Naive thymus-derived CD4-positive, alpha-beta T cell (primary cell): ENCODE data around the gene RHOG. TPM values are rescaled to one million over a fixed set of nuclear protein-coding genes. Genes with fewer than 3 reads are reported as not detected.

Experiments
- ATAC-seq: fragments of 150-1000 bp; cut with Tn5 transposase; 2 replicates; pipeline ENCODE4 v1.10.0; 2021; ENCODE audit warnings: mild to moderate bottlenecking, moderate library complexity
- CTCF ChIA-PET: fragments of 350-600 bp; sonication (Branson Sonifier 250); formaldehyde crosslinking; loops from one replicate; lab custom pipeline; 2021; ENCODE audit warnings: antibody characterized with exemption; lab: Charles Lee
- POLR2A ChIA-PET: fragments of 350-600 bp; sonication (Branson Sonifier 250); formaldehyde crosslinking; loops from one replicate; lab custom pipeline; 2021; ENCODE audit warnings: antibody characterized with exemption, inconsistent platforms; lab: Charles Lee
- DNase-seq, 9 donors: peaks; one replicate each; pipeline versions ENCODE4 v3.0.0 to v3.0.0-alpha.2; 2020 to 2022; ENCODE audit warnings: mixed read lengths in 1 of 9
- H3K27ac ChIP-seq: one replicate; pipeline ENCODE4 v1.7.0; 2013; ENCODE audit warnings: mild to moderate bottlenecking, low read depth, low read length, moderate library complexity
- H3K27me3 ChIP-seq, 2 donors: one replicate each; pipeline ENCODE4 v1.7.0; 2013; ENCODE audit warnings: low read length in 2 of 2, mild to moderate bottlenecking in 2 of 2, moderate library complexity in 2 of 2; ENCODE audit not compliant: control insufficient read depth in 2 of 2, insufficient read depth in 2 of 2
- H3K36me3 ChIP-seq, 3 experiments: 1 replicate in 2 of 3; 2 replicates in 1 of 3; pipeline ENCODE4 v1.7.0; 2013; ENCODE audit warnings: low read length in 3 of 3, mild to moderate bottlenecking in 3 of 3, moderate library complexity in 1 of 3; ENCODE audit not compliant: insufficient read depth in 3 of 3, control insufficient read depth in 2 of 3
- H3K4me1 ChIP-seq, 2 donors: one replicate each; pipeline ENCODE4 v1.7.0; 2013; ENCODE audit warnings: low read length in 2 of 2, mild to moderate bottlenecking in 2 of 2, moderate library complexity in 1 of 2; ENCODE audit not compliant: control insufficient read depth in 2 of 2, insufficient read depth in 2 of 2
- H3K4me3 ChIP-seq: 2 replicates; pipeline ENCODE4 v1.7.0; 2013; ENCODE audit warnings: mild to moderate bottlenecking, low read length
- H3K9me3 ChIP-seq, 3 experiments: 1 replicate in 2 of 3; 2 replicates in 1 of 3; pipeline ENCODE4 v1.7.0; 2013; ENCODE audit warnings: low read length in 3 of 3; ENCODE audit not compliant: control insufficient read depth in 2 of 3
- H3K27ac Mint-ChIP-seq, 9 donors: one replicate each; pipeline ENCODE4 v1.8.0; 2020 to 2022; ENCODE audit warnings: mixed read lengths in 9 of 9, mild to moderate bottlenecking in 8 of 9, moderate library complexity in 5 of 9, inconsistent platforms in 2 of 9
- H3K27me3 Mint-ChIP-seq, 5 donors: one replicate each; pipeline ENCODE4 v1.8.0; 2021 to 2022; ENCODE audit warnings: mixed read lengths in 5 of 5, mild to moderate bottlenecking in 1 of 5
- H3K36me3 Mint-ChIP-seq, 5 donors: one replicate each; pipeline ENCODE4 v1.8.0; 2020 to 2022; ENCODE audit warnings: mixed read lengths in 5 of 5, mild to moderate bottlenecking in 3 of 5, inconsistent platforms in 1 of 5
- H3K4me1 Mint-ChIP-seq, 7 donors: one replicate each; pipeline ENCODE4 v1.8.0; 2020 to 2022; ENCODE audit warnings: mixed read lengths in 7 of 7, mild to moderate bottlenecking in 3 of 7, inconsistent platforms in 1 of 7
- H3K4me3 Mint-ChIP-seq, 10 donors: one replicate each; pipeline ENCODE4 v1.8.0; 2020 to 2022; ENCODE audit warnings: mild to moderate bottlenecking in 10 of 10, mixed read lengths in 10 of 10, moderate library complexity in 6 of 10, inconsistent platforms in 2 of 10
- H3K9me3 Mint-ChIP-seq, 11 donors: one replicate each; pipeline ENCODE4 v1.8.0; 2020 to 2022; ENCODE audit warnings: mixed read lengths in 11 of 11, mild to moderate bottlenecking in 4 of 11, inconsistent platforms in 1 of 11, moderate library complexity in 1 of 11
- intact Hi-C, 2 donors: fragments of 100-400 bp; cut with micrococcal nuclease; formaldehyde crosslinking; loops; one replicate each; pipeline ENCODE4 v1.15.1; 2023
- polyA plus RNA-seq, 2 donors: library from polyadenylated mRNA; unstranded; fragments of 300-500 nt; fragmentation: Illumina TruSeq; gene quantifications; one replicate each; pipeline ENCODE4 v1.2.3, GENCODE V29; 2021
- total RNA-seq, 6 experiments: library from RNA in 5 of 6; stranded (reverse) in 5 of 6; gene quantifications; 1 replicate in 5 of 6; 2 replicates in 1 of 6; pipeline ENCODE4 v1.2.3 and lab custom pipeline; 2021 to 2026

Gene RHOG
- total and polyA plus RNA-seq, 7 experiments from 2014 or later, result 89.4 to 220 (median 133) TPM

DNA sequence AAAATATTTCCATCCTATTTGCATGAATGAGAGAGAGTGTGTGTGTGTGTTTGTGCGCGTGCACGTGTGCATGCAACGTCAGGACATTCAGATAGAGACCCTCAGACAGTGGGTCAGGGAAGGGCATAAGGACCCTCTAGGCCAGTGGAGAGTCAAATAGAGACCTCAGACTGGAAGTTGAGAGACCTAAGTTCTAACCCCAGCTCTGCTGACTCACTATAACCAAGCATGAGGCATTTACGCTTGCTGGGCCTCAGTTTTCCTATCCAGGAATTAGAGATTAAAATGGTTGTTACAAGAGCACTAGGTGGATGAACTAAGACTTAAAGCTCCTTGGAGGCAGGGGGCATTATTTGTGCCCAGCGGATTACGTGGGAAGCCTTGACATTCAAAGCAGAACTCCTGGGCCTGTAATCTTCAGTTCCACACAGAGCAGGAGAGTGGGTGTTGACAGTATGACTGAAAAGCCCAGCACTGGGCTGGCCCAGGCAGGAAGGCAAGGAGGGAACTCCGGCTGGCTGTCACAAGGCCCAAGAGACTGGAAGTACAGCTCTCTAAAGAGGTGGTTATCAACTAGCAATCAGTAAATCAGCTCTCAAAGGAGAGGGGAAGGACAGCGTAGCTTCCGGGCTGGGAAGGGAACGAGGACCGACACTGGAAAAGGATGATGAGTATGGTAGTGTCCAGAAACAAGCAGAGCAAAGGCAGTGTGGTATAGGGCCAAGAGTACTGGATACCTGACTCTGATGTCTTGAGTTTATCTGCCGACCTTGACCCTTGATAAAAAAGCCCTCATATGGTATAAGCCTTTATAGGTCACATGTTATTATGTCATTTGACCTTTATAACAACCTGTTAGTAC is 9.2 kb downstream of the RHOG start:
- ChIA-PET POLR2A (interaction anchor here (0.6 to 17.9 kb wide), 9 partner anchors 8 to 241 kb away, joined by 3 to 399 read pairs (median 3); partner anchors contain the start of genes RHOG and STIM1), CTCF (interaction anchor here (1.0 to 1.8 kb wide), 3 partner anchors 8 to 241 kb away, joined by 3 to 5 read pairs (median 3); no protein-coding TSS in a partner anchor)
- H3K9me3 Mint-ChIP-seq, result peaks cover 0 to 2% (median 0%) of the 10 kb centered on the region in 11 donors
- no peaks in the 10 kb centered on the region for H3K9me3 ChIP-seq
- no peaks in the 10 kb centered on the region for H3K27me3 Mint-ChIP-seq
- DNase-seq (no peak), ATAC-seq (peak; percentile 61)
- no peak overlapping the region for H3K4me3 ChIP-seq
- no peaks in the 10 kb centered on the region for H3K27me3 ChIP-seq
- H3K27ac ChIP-seq, result peak overlapping the region; percentile 53
- H3K4me1 Mint-ChIP-seq, result peaks cover 61 to 82% (median 70%) of the 10 kb centered on the region in 7 donors
- peaks cover 2 to 54% (median 2%) of the 10 kb centered on the region in 3 experiments for H3K36me3 ChIP-seq
- intact Hi-C loops, result no loop called here
- H3K4me1 ChIP-seq, result peaks cover 54 to 66% of the 10 kb centered on the region in 2 donors
- H3K36me3 Mint-ChIP-seq, result peaks cover 3 to 37% (median 30%) of the 10 kb centered on the region in 5 donors
- peak overlapping the region; percentile 57 to 99 (median 93) for H3K27ac Mint-ChIP-seq
- peak overlapping the region; percentile 59 to 94 (median 73) for H3K4me3 Mint-ChIP-seq

DNA sequence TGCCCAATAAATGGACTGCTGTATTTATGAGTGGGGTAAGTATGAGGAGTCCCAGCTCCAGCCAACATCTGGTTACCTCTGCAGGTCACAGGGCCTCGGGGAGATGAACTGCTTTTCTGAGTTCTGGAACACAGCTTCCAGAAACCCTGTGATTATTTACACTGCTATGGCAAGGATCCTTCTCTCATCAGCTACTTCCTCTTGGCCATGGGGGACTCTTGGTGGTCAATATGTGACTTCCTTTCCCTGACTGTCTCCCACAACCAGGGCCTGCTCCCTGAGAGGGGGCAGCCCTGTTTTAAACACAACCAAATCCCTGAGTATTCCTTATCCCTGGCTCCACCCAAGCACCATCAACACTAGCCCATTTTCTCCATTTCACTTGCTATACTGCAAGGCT is 10.0 kb downstream of the RHOG start:
- Histone ChIP-seq H3K9me3 (no peaks in the 10 kb centered on the region), H3K27ac (peak overlapping the region; percentile 53), H3K27me3 (no peaks in the 10 kb centered on the region), H3K4me3 (no peak overlapping the region), H3K36me3 (peaks cover 2 to 63% (median 5%) of the 10 kb centered on the region in 3 experiments), H3K4me1 (peaks cover 48 to 61% of the 10 kb centered on the region in 2 donors)
- intact Hi-C loops, result no loop called here
- Mint-ChIP-seq H3K9me3 (peaks cover 0 to 2% (median 0%) of the 10 kb centered on the region in 11 donors), H3K27ac (peak overlapping the region; percentile 50 to 99 (median 93)), H3K4me3 (peak overlapping the region in 4 of 10 donors; percentile 39 to 92 (median 80)), H3K36me3 (peaks cover 3 to 38% (median 33%) of the 10 kb centered on the region in 5 donors), H3K4me1 (peaks cover 59 to 82% (median 75%) of the 10 kb centered on the region in 7 donors), H3K27me3 (no peaks in the 10 kb centered on the region)
- DNase-seq (no peak), ATAC-seq (no peak)
- CTCF ChIA-PET, result interaction anchor here (1.8 kb wide), 1 partner anchor 9 kb away, joined by 5 read pairs; no protein-coding TSS in a partner anchor
- POLR2A ChIA-PET, result interaction anchor here (0.9 to 17.9 kb wide), 6 partner anchors 8 to 242 kb away, joined by 3 to 399 read pairs (median 6); partner anchors contain the start of genes RHOG and STIM1

GRCh38 chr11:3830088-3830487 is 10.7 kb downstream of the RHOG start:
- H3K27ac ChIP-seq, result peak overlapping the region; percentile 53
- no peak overlapping the region for H3K4me3 Mint-ChIP-seq
- peaks cover 52 to 82% (median 74%) of the 10 kb centered on the region in 7 donors for H3K4me1 Mint-ChIP-seq
- H3K9me3 ChIP-seq, result no peaks in the 10 kb centered on the region
- peak overlapping the region; percentile 33 to 99 (median 91) for H3K27ac Mint-ChIP-seq
- no peaks in the 10 kb centered on the region for H3K27me3 ChIP-seq
- ChIA-PET POLR2A (interaction anchor here (1.0 to 17.9 kb wide), 3 partner anchors 10 to 64 kb away, joined by 7 to 399 read pairs (median 11); partner anchors contain the start of genes RHOG and STIM1), CTCF (interaction anchor here (1.8 kb wide), 1 partner anchor 10 kb away, joined by 5 read pairs; no protein-coding TSS in a partner anchor)
- peaks cover 0 to 32% (median 27%) of the 10 kb centered on the region in 5 donors for H3K36me3 Mint-ChIP-seq
- H3K4me1 ChIP-seq, result peaks cover 42 to 61% of the 10 kb centered on the region in 2 donors
- DNase-seq, result no peak
- H3K9me3 Mint-ChIP-seq, result peaks cover 0 to 2% (median 0%) of the 10 kb centered on the region in 11 donors
- ATAC-seq, result no peak
- H3K4me3 ChIP-seq, result no peak overlapping the region
- peaks cover 2 to 62% (median 5%) of the 10 kb centered on the region in 3 experiments for H3K36me3 ChIP-seq
- intact Hi-C loops, result no loop called here
- no peaks in the 10 kb centered on the region for H3K27me3 Mint-ChIP-seq

GRCh38 chr11:3827434-3828186 is 13.1 kb downstream of the RHOG start:
- H3K4me1 Mint-ChIP-seq, result peaks cover 37 to 73% (median 67%) of the 10 kb centered on the region in 7 donors
- peaks cover 0 to 24% (median 20%) of the 10 kb centered on the region in 5 donors for H3K36me3 Mint-ChIP-seq
- no peak overlapping the region for H3K4me3 Mint-ChIP-seq
- ChIA-PET POLR2A (interaction anchor here (0.6 to 17.9 kb wide), 7 partner anchors 7 to 62 kb away, joined by 3 to 399 read pairs (median 6); partner anchors contain the start of genes RHOG and STIM1), CTCF (interaction anchor here (1.2 to 4.0 kb wide), 2 partner anchors 9 to 14 kb away, joined by 3 to 20 read pairs; partner anchors contain the start of gene RHOG)
- DNase-seq, result no peak
- ATAC-seq, result no peak
- H3K27ac Mint-ChIP-seq, result peak overlapping the region in 6 of 9 donors; percentile 21 to 89 (median 86)
- H3K4me3 ChIP-seq, result no peak overlapping the region
- H3K27ac ChIP-seq, result no peak overlapping the region
- H3K4me1 ChIP-seq, result peaks cover 29 to 39% of the 10 kb centered on the region in 2 donors
- no peaks in the 10 kb centered on the region for H3K9me3 ChIP-seq
- H3K36me3 ChIP-seq, result peaks cover 2 to 59% (median 5%) of the 10 kb centered on the region in 3 experiments
- intact Hi-C loops, result no loop called here
- no peaks in the 10 kb centered on the region for H3K27me3 ChIP-seq
- no peaks in the 10 kb centered on the region for H3K27me3 Mint-ChIP-seq
- H3K9me3 Mint-ChIP-seq, result no peaks in the 10 kb centered on the region

- H3K27me3 Mint-ChIP-seq, result no peaks in the 10 kb centered on the region
- ChIA-PET CTCF (interaction anchor here (0.7 to 4.0 kb wide), 4 partner anchors 10 to 22 kb away, joined by 3 to 20 read pairs (median 4); partner anchors contain the start of gene RHOG), POLR2A (interaction anchor here (1.0 to 5.3 kb wide), 4 partner anchors 8 to 17 kb away, joined by 3 to 52 read pairs (median 6); partner anchors contain the start of gene RHOG)
- H3K36me3 ChIP-seq, result peaks cover 0 to 57% (median 5%) of the 10 kb centered on the region in 3 experiments
- no peaks in the 10 kb centered on the region for H3K27me3 ChIP-seq
- H3K9me3 Mint-ChIP-seq, result no peaks in the 10 kb centered on the region
- H3K4me3 ChIP-seq, result no peak overlapping the region
- intact Hi-C loops, result no loop called here
- H3K4me1 ChIP-seq, result peaks cover 20 to 30% of the 10 kb centered on the region in 2 donors
- DNase-seq (no peak), ATAC-seq (no peak)
- H3K27ac Mint-ChIP-seq, result peak overlapping the region in 8 of 9 donors; percentile 33 to 96 (median 88)
- peaks cover 29 to 64% (median 59%) of the 10 kb centered on the region in 7 donors for H3K4me1 Mint-ChIP-seq
- peaks cover 0 to 24% (median 20%) of the 10 kb centered on the region in 5 donors for H3K36me3 Mint-ChIP-seq
- peak overlapping the region; percentile 38 for H3K27ac ChIP-seq
- H3K9me3 ChIP-seq, result no peaks in the 10 kb centered on the region
- H3K4me3 Mint-ChIP-seq, result no peak overlapping the region
Measured at GRCh38 chr11:3826721-3827120, 14.0 kb downstream of the RHOG start.
